ENCODE data around the gene ADAMTS2.

The ADAMTS2 gene

GRCh38 chr5:179319123-179319522 lies 26.1 kb downstream of the ADAMTS2 start:
- Mint-ChIP-seq H3K9me3 (peaks cover 4% of the 10 kb centered on the region), H3K27me3 (peaks cover 11% of the 10 kb centered on the region), H3K36me3 (peaks cover 2% of the 10 kb centered on the region), H3K27ac (no peak overlapping the region), H3K4me1 (no peaks in the 10 kb centered on the region), H3K4me3 (no peak overlapping the region)
- ATAC-seq (ENCODE audit: low read depth) (no peak), DNase-seq (ENCODE audit: low spot score in 2 of 2) (no peak)

- H3K9me3 Mint-ChIP-seq = peaks cover 4% of the 10 kb centered on the region
- ATAC-seq (ENCODE audit: low read depth) = no peak
- H3K27me3 Mint-ChIP-seq = peaks cover 9% of the 10 kb centered on the region
- H3K27ac Mint-ChIP-seq = no peak overlapping the region
- H3K4me3 Mint-ChIP-seq = no peak overlapping the region
- peaks cover 2% of the 10 kb centered on the region for H3K36me3 Mint-ChIP-seq
- no peaks in the 10 kb centered on the region for H3K4me1 Mint-ChIP-seq
- DNase-seq (ENCODE audit: low spot score in 2 of 2) = no peak
Observed at GRCh38 chr5:179318221-179318955, 26.9 kb downstream of the ADAMTS2 start.

- no peak overlapping the region for H3K4me3 Mint-ChIP-seq
- no peak overlapping the region for H3K27ac Mint-ChIP-seq
- DNase-seq (ENCODE audit: low spot score in 2 of 2) (no peak), ATAC-seq (ENCODE audit: low read depth) (no peak)
- peaks cover 4% of the 10 kb centered on the region for H3K9me3 Mint-ChIP-seq
- no peaks in the 10 kb centered on the region for H3K4me1 Mint-ChIP-seq
- peaks cover 11% of the 10 kb centered on the region for H3K27me3 Mint-ChIP-seq
- H3K36me3 Mint-ChIP-seq = peaks cover 2% of the 10 kb centered on the region
Observed at GRCh38 chr5:179317411-179318220, 27.6 kb downstream of the ADAMTS2 start.

GRCh38 chr5:179316982-179317381 lies 28.3 kb downstream of the ADAMTS2 start:
- ATAC-seq (ENCODE audit: low read depth) = no peak
- no peak overlapping the region for H3K27ac Mint-ChIP-seq
- H3K9me3 Mint-ChIP-seq = peaks cover 4% of the 10 kb centered on the region
- no peak for DNase-seq (ENCODE audit: low spot score in 2 of 2)
- peaks cover 2% of the 10 kb centered on the region for H3K36me3 Mint-ChIP-seq
- H3K4me1 Mint-ChIP-seq = no peaks in the 10 kb centered on the region
- H3K4me3 Mint-ChIP-seq = no peak overlapping the region
- H3K27me3 Mint-ChIP-seq = peaks cover 13% of the 10 kb centered on the region

DNA sequence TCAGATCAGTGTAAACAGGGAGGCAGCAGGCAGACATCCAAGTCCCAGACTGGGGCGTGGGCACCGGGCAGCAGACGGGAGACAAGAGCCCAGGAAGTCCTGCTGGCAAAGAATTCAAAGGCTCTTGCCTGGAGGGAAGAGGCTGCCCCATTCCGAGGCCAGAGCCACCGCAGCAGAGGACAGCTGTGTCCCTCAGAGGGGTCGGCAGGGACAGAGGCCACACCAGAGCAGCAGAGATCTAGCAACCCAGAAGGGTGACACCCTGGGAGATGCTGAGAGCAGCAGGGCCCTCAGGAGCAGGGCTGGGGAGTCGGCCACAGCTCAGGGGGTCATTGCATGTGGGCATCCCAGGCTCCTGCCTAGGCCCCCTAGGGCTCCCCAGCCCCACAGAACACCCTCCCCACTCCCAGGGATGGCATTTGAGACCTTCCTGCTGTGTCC lies 29.1 kb downstream of the ADAMTS2 start:
- peaks cover 4% of the 10 kb centered on the region for H3K9me3 Mint-ChIP-seq
- no peaks in the 10 kb centered on the region for H3K4me1 Mint-ChIP-seq
- H3K36me3 Mint-ChIP-seq = peaks cover 2% of the 10 kb centered on the region
- peaks cover 10% of the 10 kb centered on the region for H3K27me3 Mint-ChIP-seq
- H3K4me3 Mint-ChIP-seq = no peak overlapping the region
- DNase-seq (ENCODE audit: low spot score in 2 of 2) (no peak), ATAC-seq (ENCODE audit: low read depth) (no peak)
- H3K27ac Mint-ChIP-seq = no peak overlapping the region

DNA sequence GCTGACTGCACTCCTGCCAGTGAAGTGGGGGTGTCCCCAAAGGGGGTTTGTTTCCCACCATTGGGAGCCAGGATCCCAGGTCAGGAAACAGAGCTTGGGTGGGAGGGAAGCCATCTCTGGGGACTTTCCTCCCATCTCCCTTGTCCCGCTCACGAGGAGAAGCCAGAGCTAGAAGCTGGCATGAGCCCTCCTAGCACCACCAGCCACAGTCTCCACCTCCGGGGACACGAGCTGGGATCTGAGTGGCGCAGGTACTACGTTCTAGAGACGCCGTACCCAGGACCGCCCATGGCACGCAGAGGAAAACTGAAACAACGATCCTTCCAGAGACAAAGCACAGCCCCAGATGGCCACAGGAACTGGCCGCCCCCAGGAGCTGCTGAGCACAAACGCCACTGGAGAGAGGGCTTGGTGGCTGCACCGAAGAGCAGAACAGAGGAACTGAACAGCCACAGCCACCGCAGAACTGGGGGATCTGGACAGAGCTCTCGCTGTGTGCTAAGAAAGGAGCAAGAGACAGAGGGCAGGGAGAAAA lies 29.8 kb downstream of the ADAMTS2 start:
- DNase-seq (ENCODE audit: low spot score in 2 of 2) (no peak), ATAC-seq (ENCODE audit: low read depth) (no peak)
- Mint-ChIP-seq H3K4me1 (no peaks in the 10 kb centered on the region), H3K4me3 (no peak overlapping the region), H3K36me3 (peaks cover 2% of the 10 kb centered on the region), H3K27me3 (peaks cover 9% of the 10 kb centered on the region), H3K27ac (no peak overlapping the region), H3K9me3 (peaks cover 4% of the 10 kb centered on the region)

DNA sequence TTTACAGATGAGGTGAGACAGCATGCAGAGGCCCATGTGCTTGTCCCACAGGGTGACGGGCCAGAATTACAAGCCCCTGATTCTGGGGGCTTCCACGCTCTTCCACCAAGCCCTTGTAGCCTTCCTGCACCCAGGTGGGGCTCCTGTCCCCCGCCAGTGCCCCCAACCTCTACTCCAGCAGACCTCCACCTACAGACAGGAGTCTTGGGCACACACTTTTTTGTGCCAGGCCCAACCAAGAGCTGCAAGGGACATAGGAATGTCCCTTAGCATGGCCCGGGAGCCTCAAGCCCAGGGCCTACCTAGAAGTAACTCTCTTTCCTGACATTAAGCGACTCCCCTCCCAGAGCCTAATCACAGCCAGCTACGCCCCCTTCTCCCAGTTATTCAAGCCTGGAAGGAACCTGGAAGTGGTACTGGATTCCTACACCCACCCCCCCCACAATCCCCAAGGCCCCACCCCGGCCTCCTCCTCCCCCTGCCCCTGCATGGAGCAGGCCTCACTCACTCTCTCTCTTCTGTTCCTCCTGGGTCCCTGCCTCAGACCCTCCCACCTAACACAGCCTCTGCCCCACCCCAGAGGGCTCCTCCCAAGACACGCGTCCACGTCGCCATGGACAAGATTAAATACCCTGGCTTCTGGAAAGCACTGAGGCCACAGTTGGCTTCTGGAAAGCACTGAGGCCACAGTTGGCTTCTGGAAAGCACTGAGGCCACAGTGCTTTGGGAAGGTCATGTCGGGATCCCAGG lies 30.5 kb downstream of the ADAMTS2 start:
- H3K4me1 Mint-ChIP-seq = no peaks in the 10 kb centered on the region
- no peak overlapping the region for H3K4me3 Mint-ChIP-seq
- H3K27me3 Mint-ChIP-seq = peaks cover 9% of the 10 kb centered on the region
- peaks cover 2% of the 10 kb centered on the region for H3K36me3 Mint-ChIP-seq
- ATAC-seq (ENCODE audit: low read depth) (no peak), DNase-seq (ENCODE audit: low spot score in 2 of 2) (no peak)
- no peak overlapping the region for H3K27ac Mint-ChIP-seq
- peaks cover 4% of the 10 kb centered on the region for H3K9me3 Mint-ChIP-seq

DNA sequence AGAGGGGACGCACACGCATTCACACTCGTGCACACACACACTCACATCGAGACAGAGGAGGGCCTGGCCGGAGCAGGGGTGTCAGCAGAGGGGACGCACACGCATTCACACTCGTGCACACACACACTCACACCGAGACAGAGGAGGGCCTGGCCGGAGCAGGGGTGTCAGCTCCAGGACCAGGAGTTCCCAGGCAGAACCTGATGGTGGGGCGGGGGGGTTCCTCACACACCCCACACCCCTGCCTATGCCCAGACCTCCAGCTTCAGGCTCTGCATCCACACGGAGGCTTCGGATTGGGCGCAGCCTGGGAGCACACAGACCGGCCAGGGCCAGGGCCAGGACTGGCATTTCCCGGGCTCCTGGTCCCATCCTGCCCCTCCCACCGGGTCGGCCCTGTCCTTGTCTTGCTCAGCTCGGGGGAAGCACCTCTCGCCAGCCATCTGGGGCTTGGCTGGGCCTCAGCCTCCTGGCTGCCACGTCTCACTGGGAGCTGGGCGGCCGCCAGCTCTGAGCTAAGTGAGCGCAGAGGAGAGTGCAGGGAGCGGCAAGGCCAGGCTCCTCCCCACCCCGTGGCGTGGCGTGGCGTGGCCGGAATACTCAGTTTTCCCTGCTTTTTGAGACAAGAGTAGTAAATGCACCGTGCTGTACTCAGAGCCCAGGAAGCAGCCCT lies 31.3 kb downstream of the ADAMTS2 start:
- no peak overlapping the region for H3K27ac Mint-ChIP-seq
- no peak overlapping the region for H3K4me3 Mint-ChIP-seq
- H3K9me3 Mint-ChIP-seq = peaks cover 4% of the 10 kb centered on the region
- peaks cover 2% of the 10 kb centered on the region for H3K36me3 Mint-ChIP-seq
- peaks cover 9% of the 10 kb centered on the region for H3K27me3 Mint-ChIP-seq
- DNase-seq (ENCODE audit: low spot score in 2 of 2) = no peak
- ATAC-seq (ENCODE audit: low read depth) = no peak
- no peaks in the 10 kb centered on the region for H3K4me1 Mint-ChIP-seq

DNA sequence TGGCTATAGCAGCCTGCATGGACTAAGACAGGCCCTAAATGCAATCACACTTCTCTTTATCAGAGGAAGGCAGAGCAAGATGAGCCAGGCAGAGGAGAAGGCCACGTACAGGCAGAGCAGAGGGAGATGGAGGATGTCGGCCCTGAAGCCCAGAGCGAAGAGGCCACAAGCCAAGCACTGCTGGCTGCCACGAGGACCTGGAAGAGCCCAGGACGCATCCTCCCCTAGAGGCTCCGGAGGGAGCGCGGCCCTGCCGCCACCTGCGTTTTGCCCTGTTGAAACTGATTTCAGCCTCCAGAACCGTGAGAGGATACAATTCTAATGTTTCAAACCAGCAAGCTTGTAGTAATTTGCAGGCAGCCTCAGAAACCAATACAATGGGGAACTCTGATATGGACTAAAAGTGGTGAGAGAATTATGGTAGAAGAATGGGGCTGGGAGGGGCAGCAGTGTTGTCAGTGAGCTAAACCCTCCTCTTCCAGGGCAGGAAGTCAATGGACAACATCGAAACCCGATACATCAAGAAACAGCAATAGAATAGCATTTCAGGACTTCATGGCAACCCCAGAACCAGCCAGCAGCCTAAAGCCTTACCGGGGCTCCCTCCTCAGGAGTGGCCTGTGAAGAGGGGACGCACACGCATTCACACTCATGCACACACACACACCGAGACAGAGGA lies 32.6 kb downstream of the ADAMTS2 start:
- H3K36me3 Mint-ChIP-seq = peaks cover 2% of the 10 kb centered on the region
- ATAC-seq (ENCODE audit: low read depth) = no peak
- no peak for DNase-seq (ENCODE audit: low spot score in 2 of 2)
- peaks cover 9% of the 10 kb centered on the region for H3K27me3 Mint-ChIP-seq
- H3K27ac Mint-ChIP-seq = no peak overlapping the region
- H3K9me3 Mint-ChIP-seq = peaks cover 4% of the 10 kb centered on the region
- H3K4me3 Mint-ChIP-seq = no peak overlapping the region
- H3K4me1 Mint-ChIP-seq = no peaks in the 10 kb centered on the region

DNA sequence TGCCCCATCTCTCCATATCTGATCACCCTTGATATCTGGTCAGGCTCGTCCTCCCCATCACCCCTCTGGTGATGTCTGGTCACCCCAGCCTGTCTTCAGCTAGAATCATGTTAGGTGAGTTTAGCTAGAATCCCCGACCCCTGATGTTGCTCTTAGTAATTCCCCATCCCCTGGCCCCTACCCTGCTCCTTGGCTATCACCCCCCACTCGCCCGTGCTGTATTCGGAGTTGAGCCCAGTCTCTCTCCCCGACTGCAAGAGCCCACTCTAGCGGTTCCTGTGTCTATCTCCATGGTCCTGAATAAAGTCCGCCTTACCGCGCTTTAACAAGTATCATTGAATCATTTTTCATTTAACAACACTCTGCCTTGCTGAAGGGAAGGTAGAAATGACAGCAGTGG lies 33.7 kb downstream of the ADAMTS2 start:
- Mint-ChIP-seq H3K4me3 (no peak overlapping the region), H3K27me3 (peaks cover 7% of the 10 kb centered on the region), H3K4me1 (no peaks in the 10 kb centered on the region), H3K9me3 (peaks cover 4% of the 10 kb centered on the region), H3K36me3 (peaks cover 2% of the 10 kb centered on the region), H3K27ac (no peak overlapping the region)
- DNase-seq (ENCODE audit: low spot score in 2 of 2) = no peak
- ATAC-seq (ENCODE audit: low read depth) = no peak

DNA sequence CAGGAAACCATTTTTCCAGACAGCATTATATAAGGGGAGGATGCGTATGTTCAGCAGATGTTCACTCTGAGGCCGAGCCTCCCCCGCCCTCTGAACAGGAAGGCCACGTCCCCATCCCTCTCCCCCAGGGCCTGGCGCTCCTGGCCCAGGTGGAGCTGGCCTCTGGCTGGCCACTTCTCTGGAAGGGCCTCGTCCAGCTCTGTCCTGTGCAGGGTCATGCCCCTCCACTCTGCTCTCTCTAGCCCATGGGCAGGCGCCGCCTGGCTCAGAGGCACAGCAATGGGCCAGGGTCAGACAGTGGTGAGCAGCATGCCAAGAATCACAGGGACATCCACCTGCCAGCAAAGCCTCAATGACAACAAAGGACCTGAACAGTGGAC lies 34.2 kb downstream of the ADAMTS2 start:
- ATAC-seq (ENCODE audit: low read depth) (no peak), DNase-seq (ENCODE audit: low spot score in 2 of 2) (no peak)
- H3K27me3 Mint-ChIP-seq = peaks cover 7% of the 10 kb centered on the region
- H3K4me3 Mint-ChIP-seq = no peak overlapping the region
- no peaks in the 10 kb centered on the region for H3K4me1 Mint-ChIP-seq
- peaks cover 2% of the 10 kb centered on the region for H3K36me3 Mint-ChIP-seq
- no peak overlapping the region for H3K27ac Mint-ChIP-seq
- H3K9me3 Mint-ChIP-seq = peaks cover 4% of the 10 kb centered on the region

DNA sequence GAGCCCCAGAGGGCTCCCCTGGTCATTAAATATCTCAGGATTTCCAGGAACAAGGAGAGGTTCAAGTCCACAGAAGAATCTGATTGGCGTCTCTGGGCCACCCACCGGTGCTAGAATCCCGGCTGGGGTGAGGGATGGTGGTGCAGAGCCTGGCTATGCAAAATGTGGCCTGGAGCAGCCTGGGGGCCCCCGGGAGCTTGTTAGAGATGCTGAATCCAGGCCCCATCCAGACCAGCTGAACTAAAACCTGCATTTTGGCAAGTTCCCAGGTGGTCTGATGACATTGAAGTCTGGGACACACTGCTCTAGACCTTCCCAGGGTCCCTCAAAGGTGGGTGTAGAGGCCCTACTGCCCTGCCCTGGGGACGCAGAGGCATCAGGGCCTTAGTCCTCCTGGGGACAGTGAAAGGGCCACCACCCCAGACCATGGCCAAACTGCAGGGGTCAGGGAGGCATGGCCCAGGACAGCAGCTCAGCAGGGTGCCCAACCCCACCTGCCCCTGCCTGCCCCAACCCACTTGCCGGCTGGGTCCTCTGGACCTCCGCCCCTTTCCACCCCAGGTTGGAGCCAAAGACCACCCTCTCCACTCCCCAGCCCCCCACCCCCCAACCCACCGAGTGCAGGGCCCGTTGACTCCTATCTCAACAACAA lies 34.7 kb downstream of the ADAMTS2 start:
- no peaks in the 10 kb centered on the region for H3K4me1 Mint-ChIP-seq
- peaks cover 1% of the 10 kb centered on the region for H3K9me3 Mint-ChIP-seq
- H3K27me3 Mint-ChIP-seq = peaks cover 5% of the 10 kb centered on the region
- no peak for DNase-seq (ENCODE audit: low spot score in 2 of 2)
- no peak overlapping the region for H3K4me3 Mint-ChIP-seq
- no peak overlapping the region for H3K27ac Mint-ChIP-seq
- no peak for ATAC-seq (ENCODE audit: low read depth)
- no peaks in the 10 kb centered on the region for H3K36me3 Mint-ChIP-seq
